Keratinocyte (primary cell): ENCODE results near the gene BRD7. TPM values are rescaled to one million over a fixed set of nuclear protein-coding genes. Genes with fewer than 3 reads are reported as not detected.

ENCODE experiments used
- DNase-seq: peaks from one replicate; pipeline ENCODE4 v3.0.0-alpha.2; 2011; ENCODE audit warnings: low read depth, missing footprints, low spot score
- FAIRE-seq: peaks from 2 replicates; lab custom pipeline; 2011; peaks lifted over from hg19 to GRCh38; lab: Jason Lieb, UNC
- H2AFZ ChIP-seq: 2 replicates; pipeline ENCODE4 v1.6.0; 2012; ENCODE audit warnings: low read length, control low read depth, inconsistent platforms; ENCODE audit not compliant: control insufficient read depth
- H3K27ac ChIP-seq: 2 replicates; pipeline ENCODE4 v1.5.1; 2011; ENCODE audit warnings: low read length; ENCODE audit not compliant: control insufficient read depth, insufficient read depth
- H3K27me3 ChIP-seq: 3 replicates; pipeline ENCODE4 v1.6.0; 2011; ENCODE audit warnings: low read length; ENCODE audit not compliant: control insufficient read depth, insufficient read depth; ENCODE audit errors: extremely low read depth
- H3K36me3 ChIP-seq, 2 experiments: 2 replicates in 1 of 2; 3 replicates in 1 of 2; pipeline ENCODE4 v1.5.1; 2011; ENCODE audit warnings: low read length in 2 of 2, mild to moderate bottlenecking in 1 of 2; ENCODE audit not compliant: control insufficient read depth in 2 of 2, insufficient read depth in 2 of 2; ENCODE audit errors: extremely low read depth in 1 of 2
- H3K4me1 ChIP-seq: 3 replicates; pipeline ENCODE4 v1.5.1; 2011; ENCODE audit warnings: low read length; ENCODE audit not compliant: control insufficient read depth, insufficient read depth; ENCODE audit errors: extremely low read depth
- H3K4me2 ChIP-seq: 3 replicates; pipeline ENCODE4 v1.6.0; 2011; ENCODE audit warnings: low read depth, low read length; ENCODE audit not compliant: control insufficient read depth, insufficient read depth; ENCODE audit errors: extremely low read depth
- H3K4me3 ChIP-seq, 3 experiments: fragments of 200-600 bp in 1 of 3; sonication (generic) in 1 of 3; 2 replicates in 2 of 3; 3 replicates in 1 of 3; pipeline ENCODE4 v1.5.1; 2011 to 2016; ENCODE audit warnings: low read length in 3 of 3, mild to moderate bottlenecking in 3 of 3, control low read depth in 2 of 3, inconsistent platforms in 1 of 3, low read depth in 1 of 3, mixed read lengths in 1 of 3, mixed run types in 1 of 3, moderate library complexity in 1 of 3; ENCODE audit not compliant: control insufficient read depth in 2 of 3, insufficient read depth in 2 of 3; ENCODE audit errors: extremely low read depth in 1 of 3
- H3K79me2 ChIP-seq: 2 replicates; pipeline ENCODE4 v1.6.0; 2012; ENCODE audit warnings: low read length; ENCODE audit not compliant: control insufficient read depth, insufficient read depth
- H3K9ac ChIP-seq: 3 replicates; pipeline ENCODE4 v1.6.0; 2011; ENCODE audit warnings: low read length; ENCODE audit not compliant: control insufficient read depth, insufficient read depth; ENCODE audit errors: extremely low read depth
- H3K9me1 ChIP-seq: 3 replicates; pipeline ENCODE4 v1.6.0; 2011; ENCODE audit warnings: low read length; ENCODE audit not compliant: control insufficient read depth, insufficient read depth; ENCODE audit errors: extremely low read depth
- H3K9me3 ChIP-seq: 2 replicates; pipeline ENCODE4 v1.5.1; 2012; ENCODE audit warnings: low read depth, low read length; ENCODE audit not compliant: control insufficient read depth
- H4K20me1 ChIP-seq: 3 replicates; pipeline ENCODE4 v1.6.0; 2011; ENCODE audit warnings: low read length; ENCODE audit not compliant: control insufficient read depth, insufficient read depth; ENCODE audit errors: extremely low read depth
- EZH2 ChIP-seq: IDR thresholded peaks from one replicate; pipeline ENCODE4 v1.6.1; 2012; ENCODE audit warnings: inconsistent platforms, mild to moderate bottlenecking, low read length, moderate library complexity
- dilution Hi-C: fragments of 300-500 bp; cut with MboI; formaldehyde crosslinking; loops from one replicate; pipeline ENCODE4 v1.7.0; 2020; ENCODE audit warnings: low sequenced_read_pairs; ENCODE audit not compliant: extremely low pct_ligation_motif_present
- polyA plus RNA-seq, 5 experiments: library from polyadenylated mRNA; depleted of rRNA in 3 of 5; stranded (reverse) in 3 of 5; stranded (forward) in 1 of 5; unstranded in 1 of 5; fragments of >200 nt; gene quantifications; 1 replicate in 1 of 5; 2 replicates in 3 of 5; 3 replicates in 1 of 5; pipeline versions ENCODE4 v1.2.1 to v1.2.3, GENCODE V29; 2011 to 2012; ENCODE audit warnings: missing spikeins in 2 of 5, low read depth in 1 of 5, low replicate concordance in 1 of 5
- TF ChIP-seq, protein P1 (sequence below), 3 experiments: IDR thresholded peaks in 1 of 3; conservative IDR thresholded peaks in 1 of 3; optimal IDR thresholded peaks in 1 of 3; 2 replicates in 2 of 3; 3 replicates in 1 of 3; pipeline versions ENCODE3 to v1.5.1; 2011; ENCODE audit warnings: low read length in 3 of 3, mild to moderate bottlenecking in 3 of 3, moderate library complexity in 2 of 3, control low read depth in 1 of 3, inconsistent platforms in 1 of 3; ENCODE audit not compliant: insufficient read depth in 2 of 3; ENCODE audit errors: extremely low read depth in 1 of 3

The BRD7 gene
- polyA plus RNA-seq, 1 donor (not counting 4 experiments of a cell fraction or from before 2014, with no cell fraction given), result 66.6 TPM

DNA sequence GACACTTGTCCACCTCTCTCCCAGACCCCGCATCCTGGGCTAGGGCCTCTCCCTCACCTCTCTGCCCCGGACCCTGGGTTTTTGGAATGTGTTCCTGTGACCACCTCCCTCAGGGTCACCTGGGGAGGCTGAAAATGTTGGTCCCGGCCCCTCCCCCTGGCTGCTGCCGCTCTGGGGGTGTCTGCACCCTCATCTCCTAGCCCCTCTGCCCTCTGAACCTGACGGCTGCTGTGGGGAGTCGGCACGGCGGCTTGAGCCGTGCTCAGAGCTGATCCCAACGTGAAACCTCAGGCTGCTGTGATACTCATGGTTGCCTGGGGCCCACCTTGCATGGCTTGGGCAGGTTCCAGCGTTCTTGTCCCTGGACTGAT lies 59.6 kb downstream of the BRD7 start:
- H3K4me3 ChIP-seq, result no peak overlapping the region
- no peaks in the 10 kb centered on the region for H3K9me3 ChIP-seq
- H3K79me2 ChIP-seq, result no peaks in the 10 kb centered on the region
- TF ChIP-seq, protein P1, sequence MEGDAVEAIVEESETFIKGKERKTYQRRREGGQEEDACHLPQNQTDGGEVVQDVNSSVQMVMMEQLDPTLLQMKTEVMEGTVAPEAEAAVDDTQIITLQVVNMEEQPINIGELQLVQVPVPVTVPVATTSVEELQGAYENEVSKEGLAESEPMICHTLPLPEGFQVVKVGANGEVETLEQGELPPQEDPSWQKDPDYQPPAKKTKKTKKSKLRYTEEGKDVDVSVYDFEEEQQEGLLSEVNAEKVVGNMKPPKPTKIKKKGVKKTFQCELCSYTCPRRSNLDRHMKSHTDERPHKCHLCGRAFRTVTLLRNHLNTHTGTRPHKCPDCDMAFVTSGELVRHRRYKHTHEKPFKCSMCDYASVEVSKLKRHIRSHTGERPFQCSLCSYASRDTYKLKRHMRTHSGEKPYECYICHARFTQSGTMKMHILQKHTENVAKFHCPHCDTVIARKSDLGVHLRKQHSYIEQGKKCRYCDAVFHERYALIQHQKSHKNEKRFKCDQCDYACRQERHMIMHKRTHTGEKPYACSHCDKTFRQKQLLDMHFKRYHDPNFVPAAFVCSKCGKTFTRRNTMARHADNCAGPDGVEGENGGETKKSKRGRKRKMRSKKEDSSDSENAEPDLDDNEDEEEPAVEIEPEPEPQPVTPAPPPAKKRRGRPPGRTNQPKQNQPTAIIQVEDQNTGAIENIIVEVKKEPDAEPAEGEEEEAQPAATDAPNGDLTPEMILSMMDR (optimal IDR thresholded peaks at IDR 0.05 in 1 of 3, IDR thresholded peaks at IDR 0.05 in 1 of 3, conservative IDR thresholded peaks at IDR 0.05 in 1 of 3; ENCODE audit: extremely low read depth in 1 of 3, insufficient read depth in 2 of 3, low read length in 3 of 3), result no peak
- TF ChIP-seq EZH2, result no peak
- DNase-seq (no peak), FAIRE-seq (no peak)
- no peaks in the 10 kb centered on the region for H3K27me3 ChIP-seq
- H3K9ac ChIP-seq, result no peak overlapping the region
- peaks cover 6% of the 10 kb centered on the region for H3K4me1 ChIP-seq
- H4K20me1 ChIP-seq, result no peaks in the 10 kb centered on the region
- no peak overlapping the region for H3K27ac ChIP-seq
- H3K36me3 ChIP-seq, result peaks cover 5 to 6% of the 10 kb centered on the region in 2 experiments
- peaks cover 2% of the 10 kb centered on the region for H3K9me1 ChIP-seq
- dilution Hi-C loops, result no loop called here
- H3K4me2 ChIP-seq, result no peak overlapping the region
- H2AFZ ChIP-seq, result no peak overlapping the region

DNA sequence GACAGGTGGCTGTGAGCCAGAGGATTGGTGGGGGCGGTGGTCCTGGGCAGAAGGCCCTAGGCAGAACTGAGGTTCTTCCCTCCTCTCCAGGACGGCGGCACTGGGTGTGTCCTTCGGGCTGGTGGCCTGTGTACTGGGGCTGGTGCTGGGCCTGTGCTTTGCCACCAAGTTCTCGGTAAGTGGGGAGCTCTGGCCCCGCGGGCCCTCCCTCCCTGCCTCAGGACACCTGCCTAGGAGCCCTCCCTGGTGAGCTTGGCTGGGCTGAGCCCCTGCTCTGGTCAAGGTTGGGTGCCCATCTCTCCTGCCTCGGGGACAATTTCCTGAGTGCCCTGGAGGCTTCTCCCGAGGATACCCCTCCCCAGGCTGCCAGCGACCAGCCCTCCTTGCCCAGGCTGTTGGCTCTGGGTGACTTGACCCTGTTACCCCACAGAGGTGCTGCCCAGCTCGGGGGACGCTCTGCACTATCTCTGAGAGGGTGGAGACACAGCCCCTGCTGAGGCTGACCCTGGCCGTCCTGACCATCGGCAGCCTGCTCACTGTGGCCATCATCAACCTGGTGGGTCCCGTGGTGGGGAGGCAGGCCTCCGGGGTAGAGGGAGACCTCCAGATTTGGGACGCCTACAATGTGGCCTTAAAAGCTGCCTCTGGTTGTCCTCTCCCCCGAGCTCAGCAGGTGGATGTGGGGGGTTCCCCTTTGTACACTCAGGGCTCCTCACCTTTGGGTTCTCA lies 60.4 kb downstream of the BRD7 start:
- FAIRE-seq, result no peak
- H3K4me2 ChIP-seq, result no peak overlapping the region
- peaks cover 2 to 6% of the 10 kb centered on the region in 2 experiments for H3K36me3 ChIP-seq
- no peaks in the 10 kb centered on the region for H4K20me1 ChIP-seq
- peaks cover under 1% of the 10 kb centered on the region for H3K9me1 ChIP-seq
- no peaks in the 10 kb centered on the region for H3K27me3 ChIP-seq
- H3K9me3 ChIP-seq, result no peaks in the 10 kb centered on the region
- no peak for DNase-seq
- H3K4me3 ChIP-seq, result no peak overlapping the region
- H3K4me1 ChIP-seq, result peaks cover 6% of the 10 kb centered on the region
- no peak overlapping the region for H2AFZ ChIP-seq
- dilution Hi-C loops, result no loop called here
- no peak overlapping the region for H3K27ac ChIP-seq
- H3K79me2 ChIP-seq, result no peaks in the 10 kb centered on the region
- no peak for TF ChIP-seq EZH2
- TF ChIP-seq, protein P1 (optimal IDR thresholded peaks at IDR 0.05 in 1 of 3, IDR thresholded peaks at IDR 0.05 in 1 of 3, conservative IDR thresholded peaks at IDR 0.05 in 1 of 3; ENCODE audit: extremely low read depth in 1 of 3, insufficient read depth in 2 of 3, low read length in 3 of 3), result no peak
- no peak overlapping the region for H3K9ac ChIP-seq
